ENCODE data around the gene LRRC45. TPM values are rescaled to one million over a fixed set of nuclear protein-coding genes. Genes with fewer than 3 reads are reported as not detected.

LRRC45 gene
- total RNA-seq, 3 donors from 2014 or later (not counting 1 experiment from before 2014, with no cell fraction given) = 15.9 to 21.6 (median 16.8) TPM

GRCh38 chr17:81993729-81994592, 29.1 kb upstream of the LRRC45 start:
- Mint-ChIP-seq H3K4me1 (peaks cover 4 to 6% of the 10 kb centered on the region in 2 donors), H3K9me3 (no peaks in the 10 kb centered on the region), H3K27ac (no peak overlapping the region), H3K27me3 (ENCODE audit: low read depth in 2 of 2) (no peaks in the 10 kb centered on the region), H3K36me3 (no peaks in the 10 kb centered on the region), H3K4me3 (no peak overlapping the region)
- intact Hi-C loops (cut with micrococcal nuclease) = no loop called here
- no peaks in the 10 kb centered on the region for H3K4me1 ChIP-seq (ENCODE audit: control insufficient read depth, insufficient read depth, low read length)
- H3K27me3 ChIP-seq (ENCODE audit: control insufficient read depth, insufficient read depth, low read length) = no peaks in the 10 kb centered on the region
- 96% methylated on average over 36 of the region's 37 CpGs for WGBS (ENCODE audit: insufficient coverage)
- ATAC-seq = no peak
- H3K4me3 ChIP-seq (ENCODE audit: low read length) = no peak overlapping the region
- H3K9me3 ChIP-seq (ENCODE audit: control insufficient read depth, insufficient read depth, low read length) = no peaks in the 10 kb centered on the region
- no peak overlapping the region for H3K27ac ChIP-seq (ENCODE audit: low read length)
- DNase-seq = no peak
- TF ChIP-seq, protein P1, sequence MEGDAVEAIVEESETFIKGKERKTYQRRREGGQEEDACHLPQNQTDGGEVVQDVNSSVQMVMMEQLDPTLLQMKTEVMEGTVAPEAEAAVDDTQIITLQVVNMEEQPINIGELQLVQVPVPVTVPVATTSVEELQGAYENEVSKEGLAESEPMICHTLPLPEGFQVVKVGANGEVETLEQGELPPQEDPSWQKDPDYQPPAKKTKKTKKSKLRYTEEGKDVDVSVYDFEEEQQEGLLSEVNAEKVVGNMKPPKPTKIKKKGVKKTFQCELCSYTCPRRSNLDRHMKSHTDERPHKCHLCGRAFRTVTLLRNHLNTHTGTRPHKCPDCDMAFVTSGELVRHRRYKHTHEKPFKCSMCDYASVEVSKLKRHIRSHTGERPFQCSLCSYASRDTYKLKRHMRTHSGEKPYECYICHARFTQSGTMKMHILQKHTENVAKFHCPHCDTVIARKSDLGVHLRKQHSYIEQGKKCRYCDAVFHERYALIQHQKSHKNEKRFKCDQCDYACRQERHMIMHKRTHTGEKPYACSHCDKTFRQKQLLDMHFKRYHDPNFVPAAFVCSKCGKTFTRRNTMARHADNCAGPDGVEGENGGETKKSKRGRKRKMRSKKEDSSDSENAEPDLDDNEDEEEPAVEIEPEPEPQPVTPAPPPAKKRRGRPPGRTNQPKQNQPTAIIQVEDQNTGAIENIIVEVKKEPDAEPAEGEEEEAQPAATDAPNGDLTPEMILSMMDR (IDR thresholded peaks at IDR 0.05) = no peak
- H3K36me3 ChIP-seq (ENCODE audit: control insufficient read depth, insufficient read depth, low read length) = peaks cover 3% of the 10 kb centered on the region

GRCh38 chr17:81994593-81995462, 28.3 kb upstream of the LRRC45 start:
- H3K4me3 Mint-ChIP-seq = no peak overlapping the region
- intact Hi-C loops (cut with micrococcal nuclease) = no loop called here
- WGBS (ENCODE audit: insufficient coverage) = 98% methylated on average over 39 of the region's 39 CpGs
- Histone ChIP-seq H3K4me3 (ENCODE audit: low read length) (no peak overlapping the region), H3K4me1 (ENCODE audit: control insufficient read depth, insufficient read depth, low read length) (no peaks in the 10 kb centered on the region), H3K9me3 (ENCODE audit: control insufficient read depth, insufficient read depth, low read length) (no peaks in the 10 kb centered on the region), H3K36me3 (ENCODE audit: control insufficient read depth, insufficient read depth, low read length) (peaks cover 3% of the 10 kb centered on the region), H3K27me3 (ENCODE audit: control insufficient read depth, insufficient read depth, low read length) (no peaks in the 10 kb centered on the region), H3K27ac (ENCODE audit: low read length) (no peak overlapping the region)
- ATAC-seq (no peak), DNase-seq (no peak)
- H3K27me3 Mint-ChIP-seq (ENCODE audit: low read depth in 2 of 2) = no peaks in the 10 kb centered on the region
- H3K27ac Mint-ChIP-seq = no peak overlapping the region
- no peaks in the 10 kb centered on the region for H3K36me3 Mint-ChIP-seq
- H3K9me3 Mint-ChIP-seq = no peaks in the 10 kb centered on the region
- peaks cover 4 to 6% of the 10 kb centered on the region in 2 donors for H3K4me1 Mint-ChIP-seq
- TF ChIP-seq, protein P1 (IDR thresholded peaks at IDR 0.05) = no peak

GRCh38 chr17:81995463-81996231, 27.5 kb upstream of the LRRC45 start:
- WGBS (ENCODE audit: insufficient coverage) = 96% methylated on average over 29 of the region's 29 CpGs
- H3K27ac Mint-ChIP-seq = no peak overlapping the region
- Histone ChIP-seq H3K4me3 (ENCODE audit: low read length) (no peak overlapping the region), H3K4me1 (ENCODE audit: control insufficient read depth, insufficient read depth, low read length) (no peaks in the 10 kb centered on the region), H3K9me3 (ENCODE audit: control insufficient read depth, insufficient read depth, low read length) (no peaks in the 10 kb centered on the region), H3K36me3 (ENCODE audit: control insufficient read depth, insufficient read depth, low read length) (peaks cover 3% of the 10 kb centered on the region), H3K27me3 (ENCODE audit: control insufficient read depth, insufficient read depth, low read length) (no peaks in the 10 kb centered on the region), H3K27ac (ENCODE audit: low read length) (no peak overlapping the region)
- peaks cover 2% of the 10 kb centered on the region in 2 donors for H3K4me1 Mint-ChIP-seq
- no peak overlapping the region for H3K4me3 Mint-ChIP-seq
- no peaks in the 10 kb centered on the region for H3K27me3 Mint-ChIP-seq (ENCODE audit: low read depth in 2 of 2)
- TF ChIP-seq, protein P1 (IDR thresholded peaks at IDR 0.05) = no peak
- intact Hi-C loops (cut with micrococcal nuclease) = no loop called here
- H3K9me3 Mint-ChIP-seq = no peaks in the 10 kb centered on the region
- DNase-seq (no peak), ATAC-seq (no peak)
- H3K36me3 Mint-ChIP-seq = no peaks in the 10 kb centered on the region

All from natural killer cell (primary cell).